ENCODE data around the gene CBL. TPM values are rescaled to one million over a fixed set of nuclear protein-coding genes. Genes with fewer than 3 reads are reported as not detected.

CBL gene
- total RNA-seq, 2 experiments from 2014 or later, result 45.0 to 47.0 TPM

DNA sequence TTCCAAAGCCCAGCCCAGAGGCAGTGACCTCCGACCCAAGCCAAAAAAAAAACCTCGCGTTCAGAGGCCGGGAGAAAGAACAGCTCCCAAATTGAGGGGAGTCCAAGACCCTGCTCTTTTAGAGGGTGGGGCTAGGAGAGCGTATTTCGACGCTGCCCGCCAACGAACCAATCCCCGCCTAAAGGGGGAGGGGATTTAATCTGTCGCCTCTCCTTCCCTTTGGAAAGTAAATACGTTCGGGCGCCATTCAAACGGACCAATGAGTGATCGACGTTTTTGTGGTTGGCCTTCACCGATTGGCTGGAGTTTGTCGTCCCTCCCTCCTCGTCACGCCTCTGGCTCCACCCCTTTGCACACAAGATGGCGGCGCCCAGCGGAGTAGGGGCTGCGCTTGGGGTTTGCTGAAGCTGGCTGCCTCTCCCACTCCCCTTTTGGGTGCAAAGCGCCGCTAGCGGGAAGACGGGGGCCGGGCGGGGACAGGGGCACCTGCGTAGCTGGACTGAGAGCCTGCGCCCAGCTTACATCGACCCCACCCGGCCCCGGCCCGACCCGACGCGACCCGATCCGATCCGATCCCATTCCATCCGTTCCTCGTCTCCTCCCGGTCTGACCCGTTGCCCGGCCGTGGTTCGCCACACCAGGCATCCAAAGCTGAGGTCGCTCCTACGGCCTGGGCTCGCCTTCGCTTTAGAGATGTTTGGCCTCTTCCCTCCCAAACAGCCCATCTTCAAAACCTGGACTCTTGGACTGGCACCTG is 128.2 kb downstream of the CBL start, which contains the start of gene RNF26:
RNF26 (plus strand) TSS at position 354 of the 757 bp plus-strand sequence. CDS start 596 bp downstream, outside the sequence.
- H3K4me1 Mint-ChIP-seq, result peaks cover 60% of the 10 kb centered on the region
- H3K36me3 Mint-ChIP-seq (ENCODE audit: low read depth), result peaks cover 20% of the 10 kb centered on the region
- DNase-seq, result peak; percentile 96
- peak within 1 kb of the TSS; percentile 94 for H3K27ac Mint-ChIP-seq
- H3K9me3 Mint-ChIP-seq, result no peaks in the 10 kb centered on the region
- POLR2A ChIA-PET, result interaction anchor here (0.6 to 2.1 kb wide), 12 partner anchors 9 to 267 kb away, joined by 3 to 13 read pairs (median 4); partner anchors contain the start of genes C2CD2L, CBL, NLRX1 and VPS11
- CTCF ChIA-PET, result interaction anchor here (1.1 to 2.2 kb wide), 4 partner anchors 11 to 47 kb away, joined by 4 to 14 read pairs (median 9); partner anchors contain the start of gene USP2
- peaks cover 19% of the 10 kb centered on the region for H3K27me3 Mint-ChIP-seq
- peak within 1 kb of the TSS; percentile 100 for H3K4me3 Mint-ChIP-seq

GRCh38 chr11:119335091-119335654 is 129.0 kb downstream of the CBL start:
- Mint-ChIP-seq H3K4me1 (peaks cover 62% of the 10 kb centered on the region), H3K27ac (peak overlapping the region; percentile 94), H3K4me3 (peak overlapping the region; percentile 100), H3K9me3 (no peaks in the 10 kb centered on the region), H3K27me3 (peaks cover 17% of the 10 kb centered on the region), H3K36me3 (ENCODE audit: low read depth) (peaks cover 21% of the 10 kb centered on the region)
- CTCF ChIA-PET, result interaction anchor here (1.1 to 6.7 kb wide), 5 partner anchors 12 to 46 kb away, joined by 4 to 136 read pairs (median 10); partner anchors contain the start of gene USP2
- DNase-seq, result no peak
- POLR2A ChIA-PET, result interaction anchor here (0.9 to 2.1 kb wide), 5 partner anchors 13 to 268 kb away, joined by 3 to 13 read pairs (median 6); partner anchors contain the start of genes CBL, NLRX1 and VPS11

DNA sequence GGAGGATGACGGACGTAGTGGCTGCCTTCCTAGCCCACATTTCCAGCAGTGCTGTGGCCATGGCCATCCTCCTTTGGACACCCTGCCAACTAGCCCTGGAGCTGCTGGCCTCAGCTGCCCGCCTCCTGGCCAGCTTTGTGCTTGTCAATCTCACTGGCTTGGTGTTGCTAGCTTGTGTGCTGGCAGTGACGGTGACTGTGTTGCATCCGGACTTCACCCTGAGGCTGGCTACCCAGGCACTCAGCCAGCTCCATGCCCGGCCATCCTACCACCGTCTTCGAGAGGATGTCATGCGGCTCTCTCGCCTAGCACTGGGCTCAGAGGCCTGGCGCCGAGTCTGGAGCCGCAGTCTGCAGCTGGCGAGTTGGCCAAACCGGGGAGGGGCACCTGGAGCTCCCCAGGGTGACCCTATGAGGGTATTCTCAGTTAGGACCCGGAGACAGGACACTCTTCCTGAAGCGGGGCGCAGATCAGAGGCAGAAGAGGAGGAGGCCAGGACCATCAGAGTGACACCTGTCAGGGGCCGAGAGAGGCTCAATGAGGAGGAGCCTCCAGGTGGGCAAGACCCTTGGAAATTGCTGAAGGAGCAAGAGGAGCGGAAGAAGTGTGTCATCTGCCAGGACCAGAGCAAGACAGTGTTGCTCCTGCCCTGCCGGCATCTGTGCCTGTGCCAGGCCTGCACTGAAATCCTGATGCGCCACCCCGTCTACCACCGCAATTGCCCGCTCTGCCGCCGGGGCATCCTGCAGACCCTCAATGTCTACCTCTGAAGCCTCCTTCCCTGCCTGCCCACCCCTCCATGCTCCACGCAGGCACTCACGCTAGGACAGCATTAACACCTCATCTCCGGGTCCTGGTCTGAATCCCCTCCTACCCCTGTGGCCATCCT is 129.8 kb downstream of the CBL start:
- peaks cover 64% of the 10 kb centered on the region for H3K4me1 Mint-ChIP-seq
- DNase-seq, result no peak
- peak overlapping the region; percentile 100 for H3K4me3 Mint-ChIP-seq
- H3K27me3 Mint-ChIP-seq, result peaks cover 15% of the 10 kb centered on the region
- peak overlapping the region; percentile 94 for H3K27ac Mint-ChIP-seq
- peaks cover 21% of the 10 kb centered on the region for H3K36me3 Mint-ChIP-seq (ENCODE audit: low read depth)
- ChIA-PET POLR2A (interaction anchor here (2.1 kb wide), 2 partner anchors 14 to 167 kb away, joined by 8 to 13 read pairs; partner anchors contain the start of gene NLRX1), CTCF (interaction anchor here (2.2 to 6.7 kb wide), 2 partner anchors 12 to 20 kb away, joined by 10 to 136 read pairs; no protein-coding TSS in a partner anchor)
- H3K9me3 Mint-ChIP-seq, result no peaks in the 10 kb centered on the region

DNA sequence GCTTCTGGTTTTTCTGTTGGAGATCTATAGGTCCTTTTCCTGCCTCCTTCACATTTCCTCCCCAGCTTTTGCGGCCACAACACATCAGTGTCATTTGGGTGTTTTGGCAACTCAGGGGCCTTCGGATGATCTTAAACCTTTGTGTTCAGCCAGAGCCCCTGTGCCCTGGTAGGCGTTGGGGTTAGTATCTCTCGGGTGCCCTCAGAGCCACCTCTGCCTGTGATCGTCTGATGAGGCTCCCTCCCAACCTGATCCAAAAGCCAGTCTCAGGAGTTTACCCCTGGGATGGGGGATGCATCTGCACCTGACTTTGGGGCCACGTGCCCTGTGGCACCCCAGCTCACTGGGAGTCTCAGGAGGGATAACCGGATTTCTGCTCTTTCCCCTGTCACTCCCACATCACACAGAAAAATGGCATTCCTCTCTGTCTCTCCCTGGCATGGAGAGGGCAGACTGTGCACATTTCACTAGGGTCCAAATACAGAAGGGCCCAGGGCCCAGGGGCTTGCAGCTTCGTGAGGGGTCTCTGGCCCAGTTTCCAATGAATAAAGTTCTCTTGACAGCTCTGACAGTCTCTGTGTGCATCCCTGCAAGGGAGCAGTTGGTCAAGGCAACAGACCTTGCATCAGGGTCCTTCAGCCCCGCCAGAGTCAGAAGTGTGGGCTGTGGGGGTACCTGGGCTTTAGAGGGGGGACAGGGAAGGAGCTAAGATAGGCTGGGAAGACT is 130.8 kb downstream of the CBL start:
- Mint-ChIP-seq H3K9me3 (no peaks in the 10 kb centered on the region), H3K27me3 (peaks cover 23% of the 10 kb centered on the region), H3K4me3 (peak overlapping the region; percentile 61), H3K27ac (peak overlapping the region; percentile 44), H3K36me3 (ENCODE audit: low read depth) (peaks cover 21% of the 10 kb centered on the region), H3K4me1 (peaks cover 68% of the 10 kb centered on the region)
- ChIA-PET POLR2A (interaction anchor here (1.2 to 2.5 kb wide), 4 partner anchors 14 to 241 kb away, joined by 3 to 17 read pairs (median 5); partner anchors contain the start of gene NLRX1), CTCF (interaction anchor here (0.6 to 6.7 kb wide), 8 partner anchors 11 to 168 kb away, joined by 3 to 136 read pairs (median 16); partner anchors contain the start of genes CBL and NLRX1)
- DNase-seq, result no peak

DNA sequence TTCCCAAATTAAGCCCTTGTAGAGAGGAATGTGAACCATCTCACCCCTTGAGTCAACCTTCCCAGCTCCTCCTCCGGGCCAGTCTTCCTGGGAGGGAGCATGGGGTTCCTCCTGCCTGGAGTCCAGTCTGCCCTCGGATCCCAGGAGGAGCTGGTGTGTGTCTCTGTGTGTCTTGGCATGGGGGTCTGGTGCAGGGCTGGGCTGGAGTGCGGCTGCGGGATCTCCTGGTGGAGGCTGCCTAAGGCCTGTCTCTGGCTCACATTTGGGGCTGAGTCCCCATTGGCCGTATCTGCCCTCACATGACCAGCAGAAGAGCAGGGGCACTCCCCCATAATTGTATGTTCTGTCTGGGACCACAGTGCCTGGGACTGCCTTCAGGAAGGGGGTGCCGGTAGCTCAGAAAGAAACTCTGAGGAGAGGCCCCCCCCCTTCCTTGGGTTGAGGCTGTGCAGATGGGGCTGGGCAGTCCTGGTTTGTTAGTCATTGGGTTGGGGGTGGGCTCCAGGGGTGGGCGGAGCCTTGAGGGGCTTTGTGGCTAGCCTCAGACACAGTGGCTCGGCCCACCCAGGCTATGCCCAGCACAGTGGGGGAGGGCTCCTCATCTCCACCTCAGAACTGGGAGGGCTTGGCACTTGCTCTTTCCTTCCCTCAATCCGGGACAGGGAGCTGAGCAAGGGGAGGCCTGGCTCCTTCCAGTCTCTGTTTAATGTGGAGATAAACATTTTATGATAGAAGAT is 131.6 kb downstream of the CBL start:
- H3K4me1 Mint-ChIP-seq, result peaks cover 66% of the 10 kb centered on the region
- H3K27me3 Mint-ChIP-seq, result peaks cover 31% of the 10 kb centered on the region
- no peak for DNase-seq
- peaks cover 21% of the 10 kb centered on the region for H3K36me3 Mint-ChIP-seq (ENCODE audit: low read depth)
- ChIA-PET CTCF (interaction anchor here (0.5 to 6.7 kb wide), 44 partner anchors 8 to 1133 kb away, joined by 3 to 136 read pairs (median 4); partner anchors contain the start of genes CBL, NLRX1, USP2 and VPS11), POLR2A (interaction anchor here (0.8 to 2.5 kb wide), 10 partner anchors 13 to 271 kb away, joined by 3 to 17 read pairs (median 4); partner anchors contain the start of genes HMBS and NLRX1)
- H3K9me3 Mint-ChIP-seq, result no peaks in the 10 kb centered on the region
- no peak overlapping the region for H3K27ac Mint-ChIP-seq
- peak overlapping the region; percentile 21 for H3K4me3 Mint-ChIP-seq

DNA sequence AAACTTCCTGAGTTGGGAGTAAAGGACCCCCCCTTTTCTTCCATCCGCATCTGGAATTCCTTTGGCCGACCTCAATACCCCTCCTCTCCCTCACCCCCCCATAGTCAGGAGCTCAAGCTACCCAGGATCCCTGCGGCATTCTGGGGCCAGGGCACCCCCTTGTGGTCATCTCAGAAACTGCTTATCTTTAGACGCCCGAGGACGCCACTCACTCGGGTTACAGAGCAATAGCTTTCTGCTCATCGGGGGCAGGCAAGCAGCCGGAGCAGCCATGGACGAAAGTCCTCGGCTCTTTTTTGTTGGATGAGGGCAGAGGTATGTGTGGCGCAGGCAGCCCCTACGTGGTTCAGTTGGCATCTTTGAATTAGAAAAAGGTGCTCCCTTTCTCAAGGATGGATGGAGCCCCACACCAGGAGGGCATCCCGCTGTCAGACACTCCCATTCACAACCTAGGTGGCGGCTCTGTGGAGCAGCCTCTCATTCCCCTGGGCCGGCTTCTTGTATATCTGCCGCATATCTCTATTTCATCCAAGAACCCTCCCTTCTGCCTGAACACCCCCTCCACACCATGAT is 132.3 kb downstream of the CBL start:
- no peaks in the 10 kb centered on the region for H3K9me3 Mint-ChIP-seq
- H3K36me3 Mint-ChIP-seq (ENCODE audit: low read depth), result peaks cover 21% of the 10 kb centered on the region
- no peak overlapping the region for H3K4me3 Mint-ChIP-seq
- peaks cover 60% of the 10 kb centered on the region for H3K4me1 Mint-ChIP-seq
- peaks cover 35% of the 10 kb centered on the region for H3K27me3 Mint-ChIP-seq
- CTCF ChIA-PET, result interaction anchor here (0.5 to 6.7 kb wide), 44 partner anchors 9 to 1134 kb away, joined by 3 to 136 read pairs (median 4); partner anchors contain the start of genes CBL, NLRX1, USP2 and VPS11
- no peak overlapping the region for H3K27ac Mint-ChIP-seq
- peak; percentile 77 for DNase-seq
- POLR2A ChIA-PET, result interaction anchor here (0.8 to 2.5 kb wide), 9 partner anchors 12 to 272 kb away, joined by 3 to 17 read pairs (median 4); partner anchors contain the start of genes HMBS and NLRX1

DNA sequence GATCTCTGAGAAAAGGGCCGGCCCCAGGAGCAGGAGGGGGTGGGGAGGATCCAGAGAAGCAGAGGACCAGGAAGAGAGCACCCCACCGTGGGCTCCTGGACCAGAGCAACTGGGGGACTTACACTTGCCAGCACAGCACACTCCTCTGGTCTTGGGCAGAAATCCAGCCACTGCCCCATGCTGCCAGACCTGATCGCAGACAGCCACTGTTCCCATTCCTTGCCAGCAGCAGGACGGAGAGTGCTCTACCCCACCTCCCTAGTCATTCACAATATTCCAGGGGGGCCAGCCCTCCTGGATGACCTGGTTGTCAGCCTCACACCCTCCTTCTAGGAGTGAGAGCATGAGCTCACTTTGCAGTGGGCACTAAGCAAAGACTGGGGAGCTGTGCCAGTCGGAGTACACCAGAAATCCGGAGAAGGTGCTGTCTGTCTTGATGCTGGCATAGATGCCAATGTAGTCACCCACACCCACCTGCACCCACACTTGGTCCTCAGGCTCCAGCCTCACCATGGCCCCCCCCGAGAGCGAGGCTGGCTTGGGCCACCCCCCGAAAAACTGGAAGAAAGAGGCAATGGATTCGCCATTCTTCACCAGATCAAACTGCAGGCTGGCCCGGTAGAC is 132.9 kb downstream of the CBL start:
- Mint-ChIP-seq H3K4me1 (peaks cover 54% of the 10 kb centered on the region), H3K27ac (no peak overlapping the region), H3K4me3 (no peak overlapping the region), H3K27me3 (peaks cover 37% of the 10 kb centered on the region), H3K36me3 (ENCODE audit: low read depth) (peaks cover 21% of the 10 kb centered on the region), H3K9me3 (no peaks in the 10 kb centered on the region)
- ChIA-PET CTCF (interaction anchor here (0.9 to 6.7 kb wide), 29 partner anchors 8 to 320 kb away, joined by 3 to 136 read pairs (median 4); partner anchors contain the start of genes CBL, NLRX1, USP2 and VPS11), POLR2A (interaction anchor here (0.8 to 2.5 kb wide), 5 partner anchors 11 to 272 kb away, joined by 3 to 17 read pairs (median 4); partner anchors contain the start of gene NLRX1)
- no peak for DNase-seq

- POLR2A ChIA-PET, result no interaction called here
These were observed 133.6 kb downstream of the CBL start for GRCh38 chr11:119339589-119340334.

GRCh38 chr11:119340335-119341221 is 134.4 kb downstream of the CBL start, which contains the start of gene C1QTNF5:
TSS of gene C1QTNF5 (minus strand) at chr11:119340883. CDS start at chr11:119340397, 486 bp downstream.
- ChIA-PET CTCF (interaction anchor here (0.6 to 6.7 kb wide), 15 partner anchors 9 to 231 kb away, joined by 3 to 136 read pairs (median 4); no protein-coding TSS in a partner anchor), POLR2A (interaction anchor here (1.1 kb wide), 1 partner anchor 321 kb away, joined by 3 read pairs; no protein-coding TSS in a partner anchor)
- Mint-ChIP-seq H3K36me3 (ENCODE audit: low read depth) (peaks cover 16% of the 10 kb centered on the region), H3K9me3 (no peaks in the 10 kb centered on the region), H3K4me1 (peaks cover 41% of the 10 kb centered on the region), H3K4me3 (no peak within 1 kb of the TSS), H3K27ac (no peak within 1 kb of the TSS), H3K27me3 (peaks cover 37% of the 10 kb centered on the region)
- no peak for DNase-seq

More at GRCh38 chr11:119339589-119340334, 133.6 kb downstream of the CBL start:
- CTCF ChIA-PET, result interaction anchor here (0.6 to 6.7 kb wide), 9 partner anchors 8 to 162 kb away, joined by 3 to 136 read pairs (median 4); no protein-coding TSS in a partner anchor
- Mint-ChIP-seq H3K4me3 (no peak overlapping the region), H3K36me3 (ENCODE audit: low read depth) (peaks cover 18% of the 10 kb centered on the region), H3K9me3 (no peaks in the 10 kb centered on the region), H3K27ac (no peak overlapping the region), H3K27me3 (peaks cover 37% of the 10 kb centered on the region), H3K4me1 (peaks cover 49% of the 10 kb centered on the region)
- peak; percentile 47 for DNase-seq

All from activated CD4-positive, alpha-beta memory T cell treated with anti-CD3 and anti-CD28 coated beads, Interleukin-2, amount 10 ng/mL, durations not matched to agents 7 days and 5 days (primary cell).